Vagina (tissue), 2 donors: ENCODE results near the gene SMIM28. TPM values are rescaled to one million over a fixed set of nuclear protein-coding genes. Genes with fewer than 3 reads are reported as not detected.

ENCODE experiments used
- DNase-seq, 2 donors: peaks; one replicate each; pipeline ENCODE4 v3.0.0-alpha.2; 2017; ENCODE audit errors: extremely low spot score in 2 of 2
- H3K27ac ChIP-seq: fragments of 200-600 bp; sonication (generic); one replicate; pipeline ENCODE4 v1.5.1; 2019
- H3K27me3 ChIP-seq: fragments of 200-600 bp; sonication (generic); one replicate; pipeline ENCODE4 v1.5.1; 2019
- H3K36me3 ChIP-seq, 2 donors: fragments of 200-600 bp; sonication (generic); one replicate each; pipeline ENCODE4 v1.5.1; 2017 to 2019
- H3K4me1 ChIP-seq: fragments of 200-600 bp; sonication (generic); one replicate; pipeline ENCODE4 v1.5.1; 2019
- H3K4me3 ChIP-seq, 2 donors: fragments of 200-600 bp; sonication (generic); 1 replicate in 1 of 2; 2 replicates in 1 of 2; pipeline ENCODE4 v1.5.1; 2016 to 2019
- H3K9me3 ChIP-seq: fragments of 200-600 bp; sonication (generic); one replicate; pipeline ENCODE4 v1.5.1; 2019
- POLR2A ChIP-seq, 2 donors: fragments of 450-650 bp; IDR thresholded peaks; one replicate each; pipeline ENCODE4 v1.6.1; 2017; ENCODE audit warnings: antibody characterized with exemption in 2 of 2, mild to moderate bottlenecking in 2 of 2, moderate library complexity in 2 of 2
- POLR2AphosphoS5 ChIP-seq, 2 donors: sonication (generic); formaldehyde crosslinking; IDR thresholded peaks; one replicate each; pipeline ENCODE4 v1.9.0; 2017; ENCODE audit warnings: antibody characterized with exemption in 2 of 2, mild to moderate bottlenecking in 2 of 2, low read depth in 1 of 2; ENCODE audit not compliant: insufficient read depth in 1 of 2
- intact Hi-C: fragments of 100-400 bp; cut with DNase I; formaldehyde crosslinking; loops from one replicate; pipeline ENCODE4 v1.15.1; 2023
- total RNA-seq: library from RNA; depleted of rRNA; stranded (reverse); fragments of >200 nt; gene quantifications from one replicate; pipeline ENCODE4 v1.2.3, GENCODE V29; 2016
- TF ChIP-seq, protein P1 (sequence below), 3 experiments: fragments of 450-650 bp in 2 of 3; fragments of 200-600 bp in 1 of 3; sonication (generic) in 1 of 3; IDR thresholded peaks; one replicate each; pipeline ENCODE4 v1.5.1; 2017 to 2019; ENCODE audit warnings: antibody characterized with exemption in 3 of 3, mild to moderate bottlenecking in 2 of 3, moderate library complexity in 2 of 3

Gene SMIM28
- total RNA-seq, 1 donor from 2014 or later = not detected

DNA sequence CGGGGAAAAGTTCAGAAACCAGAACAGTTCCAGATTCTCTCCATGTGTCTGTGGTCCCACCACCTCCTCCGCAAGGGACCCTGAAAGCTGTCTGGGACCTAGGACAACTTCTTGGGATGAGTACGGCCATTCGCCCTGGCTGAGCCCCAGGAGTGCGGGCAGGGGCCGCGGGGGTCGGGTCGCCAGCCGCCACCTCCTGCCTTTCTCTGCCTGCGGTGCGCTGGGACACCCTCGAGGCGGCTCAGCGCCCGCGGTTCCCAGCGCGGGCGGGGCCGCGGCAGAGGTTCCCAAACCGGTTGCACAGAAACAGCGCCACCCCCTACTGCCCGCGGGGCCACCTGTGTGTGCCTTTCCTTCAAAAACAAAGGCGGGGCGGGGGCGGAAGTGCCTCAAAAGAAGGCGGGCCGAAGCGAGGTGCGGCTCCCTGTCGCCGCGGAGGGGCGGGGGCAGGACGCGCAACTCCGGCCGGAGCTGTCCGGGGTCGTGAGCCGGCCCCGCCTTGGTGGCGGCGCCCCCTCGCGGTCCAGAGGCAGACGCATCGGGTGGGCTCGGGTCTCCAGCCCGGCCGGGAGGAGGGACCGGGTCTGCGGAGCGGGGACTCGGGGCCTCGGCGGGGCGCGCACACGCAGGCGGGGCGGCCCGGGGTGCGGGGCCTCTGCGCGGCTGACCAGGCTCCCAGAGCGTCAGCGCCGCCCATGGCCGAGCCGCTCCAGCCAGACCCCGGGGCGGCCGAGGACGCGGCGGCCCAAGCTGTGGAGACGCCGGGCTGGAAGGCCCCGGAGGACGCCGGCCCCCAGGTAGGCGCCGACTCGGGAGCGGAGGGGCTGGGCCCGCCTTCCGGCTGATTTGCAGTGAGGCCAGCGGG is 26.3 kb downstream of the SMIM28 start, which contains the start of gene HEBP2:
Gene HEBP2, plus strand, starts transcription at position 423 of the 865 bp plus-strand sequence. Its CDS starts 273 bp downstream, at position 696.
- Histone ChIP-seq H3K36me3 (peaks cover 0 to 28% of the 10 kb centered on the region in 2 donors), H3K4me1 (peaks cover 34% of the 10 kb centered on the region), H3K27ac (peak within 1 kb of the TSS; percentile 96), H3K9me3 (no peaks in the 10 kb centered on the region), H3K27me3 (no peaks in the 10 kb centered on the region), H3K4me3 (peak within 1 kb of the TSS; percentile 72 to 74)
- TF ChIP-seq POLR2AphosphoS5 (IDR thresholded peaks at IDR 0.05; ENCODE audit: insufficient read depth in 1 of 2, low read depth in 1 of 2) (peak; percentile 62 to 80), POLR2A (IDR thresholded peaks at IDR 0.05) (peak; percentile 23 to 65)
- TF ChIP-seq, protein P1, sequence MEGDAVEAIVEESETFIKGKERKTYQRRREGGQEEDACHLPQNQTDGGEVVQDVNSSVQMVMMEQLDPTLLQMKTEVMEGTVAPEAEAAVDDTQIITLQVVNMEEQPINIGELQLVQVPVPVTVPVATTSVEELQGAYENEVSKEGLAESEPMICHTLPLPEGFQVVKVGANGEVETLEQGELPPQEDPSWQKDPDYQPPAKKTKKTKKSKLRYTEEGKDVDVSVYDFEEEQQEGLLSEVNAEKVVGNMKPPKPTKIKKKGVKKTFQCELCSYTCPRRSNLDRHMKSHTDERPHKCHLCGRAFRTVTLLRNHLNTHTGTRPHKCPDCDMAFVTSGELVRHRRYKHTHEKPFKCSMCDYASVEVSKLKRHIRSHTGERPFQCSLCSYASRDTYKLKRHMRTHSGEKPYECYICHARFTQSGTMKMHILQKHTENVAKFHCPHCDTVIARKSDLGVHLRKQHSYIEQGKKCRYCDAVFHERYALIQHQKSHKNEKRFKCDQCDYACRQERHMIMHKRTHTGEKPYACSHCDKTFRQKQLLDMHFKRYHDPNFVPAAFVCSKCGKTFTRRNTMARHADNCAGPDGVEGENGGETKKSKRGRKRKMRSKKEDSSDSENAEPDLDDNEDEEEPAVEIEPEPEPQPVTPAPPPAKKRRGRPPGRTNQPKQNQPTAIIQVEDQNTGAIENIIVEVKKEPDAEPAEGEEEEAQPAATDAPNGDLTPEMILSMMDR (IDR thresholded peaks at IDR 0.05) = peak; percentile 13 to 69 (median 21)
- DNase-seq = peak; percentile 95 to 98
- intact Hi-C loops = no loop called here

DNA sequence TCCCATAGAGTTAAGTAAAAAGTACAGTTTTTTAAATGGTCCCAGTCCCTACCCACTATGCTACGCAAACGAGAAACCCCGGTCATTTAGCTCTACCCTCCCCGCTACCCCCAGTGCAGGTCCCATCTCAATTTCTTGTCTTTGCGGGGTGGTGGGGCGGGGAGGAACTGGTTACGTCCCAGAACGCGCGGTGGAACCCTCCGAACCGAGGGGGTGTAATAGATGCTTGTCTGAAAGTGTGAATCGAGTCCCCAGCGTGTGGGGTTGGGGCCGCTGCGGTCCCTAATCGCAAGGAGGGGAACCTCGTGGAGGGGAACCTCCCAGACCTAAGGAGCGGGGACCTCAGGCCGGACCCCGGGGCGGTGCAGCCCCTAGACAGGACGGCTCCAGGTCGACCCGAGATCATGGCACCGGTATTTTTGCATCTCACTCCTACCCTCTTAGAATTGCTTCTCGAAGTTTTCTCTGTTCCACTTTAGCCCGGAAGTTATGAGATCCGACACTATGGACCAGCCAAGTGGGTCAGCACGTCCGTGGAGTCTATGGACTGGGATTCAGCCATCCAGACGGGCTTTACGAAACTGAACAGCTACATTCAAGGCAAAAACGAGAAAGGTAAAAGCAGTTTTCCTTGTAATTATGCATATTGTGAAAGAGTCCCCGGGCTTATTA is 27.1 kb downstream of the SMIM28 start:
- Histone ChIP-seq H3K9me3 (no peaks in the 10 kb centered on the region), H3K4me1 (peaks cover 39% of the 10 kb centered on the region), H3K27me3 (no peaks in the 10 kb centered on the region), H3K36me3 (peaks cover 0 to 34% of the 10 kb centered on the region in 2 donors), H3K4me3 (peak overlapping the region; percentile 72 to 74), H3K27ac (peak overlapping the region; percentile 96)
- TF ChIP-seq, protein P1 (IDR thresholded peaks at IDR 0.05) = no peak
- TF ChIP-seq POLR2AphosphoS5 (IDR thresholded peaks at IDR 0.05; ENCODE audit: insufficient read depth in 1 of 2, low read depth in 1 of 2) (no peak), POLR2A (IDR thresholded peaks at IDR 0.05) (no peak)
- no peak for DNase-seq
- intact Hi-C loops = no loop called here

DNA sequence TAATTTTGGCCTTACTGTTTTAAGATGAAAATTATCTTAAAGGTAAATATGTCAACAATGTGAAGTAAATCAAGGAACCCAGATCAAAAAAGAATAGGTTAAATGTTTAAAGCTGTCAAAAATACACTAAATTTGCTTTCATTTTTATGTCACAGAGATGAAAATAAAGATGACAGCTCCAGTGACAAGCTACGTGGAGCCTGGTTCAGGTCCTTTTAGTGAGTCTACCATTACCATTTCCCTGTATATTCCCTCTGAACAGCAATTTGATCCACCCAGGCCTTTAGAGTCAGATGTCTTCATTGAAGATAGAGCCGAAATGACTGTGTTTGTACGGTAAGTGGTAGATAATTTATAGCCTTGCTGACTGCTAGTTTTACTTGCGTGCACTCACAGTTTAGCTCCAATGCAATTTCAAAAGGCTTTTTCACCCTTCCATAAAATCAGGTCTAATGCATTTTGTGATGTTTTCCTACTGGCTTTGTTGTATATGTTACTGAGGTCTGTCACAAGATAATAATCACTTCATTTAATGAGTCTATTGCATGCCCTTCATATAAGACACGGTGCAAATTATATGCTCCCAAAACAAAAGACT is 28.2 kb downstream of the SMIM28 start:
- DNase-seq = no peak
- intact Hi-C loops = no loop called here
- peak overlapping the region in 1 of 2 donors; percentile 74 for H3K4me3 ChIP-seq
- no peaks in the 10 kb centered on the region for H3K27me3 ChIP-seq
- H3K9me3 ChIP-seq = no peaks in the 10 kb centered on the region
- H3K27ac ChIP-seq = peak overlapping the region; percentile 96
- H3K36me3 ChIP-seq = peaks cover 0 to 36% of the 10 kb centered on the region in 2 donors
- TF ChIP-seq, protein P1 (IDR thresholded peaks at IDR 0.05) = no peak
- no peak for TF ChIP-seq POLR2AphosphoS5 (IDR thresholded peaks at IDR 0.05; ENCODE audit: insufficient read depth in 1 of 2, low read depth in 1 of 2)
- no peak for TF ChIP-seq POLR2A (IDR thresholded peaks at IDR 0.05)
- H3K4me1 ChIP-seq = peaks cover 44% of the 10 kb centered on the region

DNA sequence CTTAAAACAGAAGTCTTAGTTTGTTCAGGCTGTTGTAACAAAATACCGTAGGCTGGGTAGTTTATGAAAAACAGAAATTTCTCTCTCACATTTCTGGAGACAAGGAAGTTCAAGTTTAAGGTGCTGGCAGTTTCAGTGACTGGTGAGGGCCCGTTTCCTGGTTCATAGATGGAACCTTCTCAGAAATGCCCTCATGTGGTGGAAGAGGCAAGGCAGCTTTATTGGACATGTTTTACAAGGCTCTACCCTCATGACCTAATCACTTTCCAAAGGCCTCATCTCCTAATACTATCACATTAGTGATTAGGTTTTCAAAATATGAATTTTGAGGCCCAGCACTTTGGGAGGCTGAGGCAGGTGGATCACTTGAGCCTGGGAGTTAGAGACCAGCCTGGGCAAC is 28.7 kb downstream of the SMIM28 start:
- no peak for TF ChIP-seq POLR2A (IDR thresholded peaks at IDR 0.05)
- no peak for TF ChIP-seq POLR2AphosphoS5 (IDR thresholded peaks at IDR 0.05; ENCODE audit: insufficient read depth in 1 of 2, low read depth in 1 of 2)
- TF ChIP-seq, protein P1 (IDR thresholded peaks at IDR 0.05) = no peak
- H3K4me3 ChIP-seq = no peak overlapping the region
- peaks cover 48% of the 10 kb centered on the region for H3K4me1 ChIP-seq
- intact Hi-C loops = no loop called here
- no peak overlapping the region for H3K27ac ChIP-seq
- H3K9me3 ChIP-seq = no peaks in the 10 kb centered on the region
- H3K27me3 ChIP-seq = no peaks in the 10 kb centered on the region
- DNase-seq = no peak
- H3K36me3 ChIP-seq = peaks cover 0 to 36% of the 10 kb centered on the region in 2 donors
